Camera-type eye (tissue), 1 donor: Measurements from ENCODE around the gene TBC1D23. TPM values are rescaled to one million over a fixed set of nuclear protein-coding genes. Genes with fewer than 3 reads are reported as not detected.

Experiments used
- total RNA-seq: library from RNA; depleted of rRNA; stranded (reverse); fragments of >200 nt; gene quantifications from one replicate; pipeline ENCODE4 v1.2.3, GENCODE V29; 2014

Gene TBC1D23
- total RNA-seq: 92.7 TPM

GRCh38 chr3:100260685-100261484 is at the start of gene TBC1D23:
TSS of gene TBC1D23 (plus strand) at chr3:100260992. CDS start at chr3:100261019, 27 bp downstream.

GRCh38 chr3:100334488-100335351 is 73.9 kb downstream of the TBC1D23 start, which contains the start of gene NIT2:
TSS of gene NIT2 (plus strand) at chr3:100334757. CDS start at chr3:100334792, 35 bp downstream.

Other genes starting within 250 kb of the TBC1D23 start
- gene FILIP1L, start 146.5 kb upstream of the TBC1D23 start, total RNA-seq: 29.5 TPM
- 15.1 TPM for gene NIT2, start 73.8 kb downstream of the TBC1D23 start, total RNA-seq
- 87.4 TPM for gene TOMM70, start 140.1 kb downstream of the TBC1D23 start, total RNA-seq
- 13.2 TPM for gene LNP1, start 140.5 kb downstream of the TBC1D23 start, total RNA-seq
- gene TMEM45A, start 231.6 kb downstream of the TBC1D23 start, total RNA-seq: 16.9 TPM